AG09319 (cell line): ENCODE results near the gene COG1.

Experiments used
- DNase-seq: peaks from one replicate; pipeline ENCODE4 v3.0.0-alpha.2; 2010; ENCODE audit warnings: low read depth; ENCODE audit errors: extremely low read depth
- CTCF ChIP-seq: IDR thresholded peaks from 2 replicates; pipeline ENCODE4 v1.5.1; 2011; ENCODE audit warnings: low read depth, mild to moderate bottlenecking, inconsistent platforms, low read length, moderate library complexity

COG1 gene

GRCh38 chr17:73226556-73227172 lies 33.8 kb downstream of the COG1 start:
- TF ChIP-seq CTCF, result no peak
- DNase-seq, result no peak

GRCh38 chr17:73227379-73227778 lies 34.5 kb downstream of the COG1 start:
- no peak for TF ChIP-seq CTCF
- no peak for DNase-seq

- DNase-seq, result no peak
- no peak for TF ChIP-seq CTCF
Observed at GRCh38 chr17:73227944-73228343, 35.1 kb downstream of the COG1 start.

GRCh38 chr17:73228748-73229236 lies 35.9 kb downstream of the COG1 start:
- peak; percentile 62 for DNase-seq
- TF ChIP-seq CTCF, result no peak

- no peak for DNase-seq
- TF ChIP-seq CTCF, result no peak
Observed at GRCh38 chr17:73230088-73230487, 37.2 kb downstream of the COG1 start.

- DNase-seq, result no peak
- TF ChIP-seq CTCF, result no peak
Observed at GRCh38 chr17:73231395-73231794, 38.5 kb downstream of the COG1 start.

GRCh38 chr17:73231841-73232586 lies 39.2 kb downstream of the COG1 start:
- no peak; the same call in 1 of the 2 replicates for TF ChIP-seq CTCF
- peak; percentile 84 for DNase-seq
